Stimulated activated naive CD8-positive, alpha-beta T cell treated with anti-CD3 and anti-CD28 coated beads, Interleukin-15, Interleukin-2, amounts not matched to agents 100 ng/mL and 50 ng/mL, for 24 hours (primary cell): Measurements from ENCODE around the gene SLC38A8.

Experiments used
- H3K27ac Mint-ChIP-seq: one replicate; pipeline ENCODE4 v1.8.0; 2021; ENCODE audit warnings: mild to moderate bottlenecking, mixed read lengths
- H3K27me3 Mint-ChIP-seq: one replicate; pipeline ENCODE4 v1.8.0; 2021; ENCODE audit warnings: mixed read lengths
- H3K36me3 Mint-ChIP-seq: one replicate; pipeline ENCODE4 v1.8.0; 2021; ENCODE audit warnings: low read depth, mixed read lengths
- H3K4me1 Mint-ChIP-seq: one replicate; pipeline ENCODE4 v1.8.0; 2021; ENCODE audit warnings: low read depth, mixed read lengths
- H3K4me3 Mint-ChIP-seq: one replicate; pipeline ENCODE4 v1.8.0; 2021; ENCODE audit warnings: mild to moderate bottlenecking, mixed read lengths
- H3K9me3 Mint-ChIP-seq: one replicate; pipeline ENCODE4 v1.8.0; 2021; ENCODE audit warnings: mixed read lengths

SLC38A8 gene

GRCh38 chr16:84042308-84042878 lies at the start of gene SLC38A8:
Gene SLC38A8 (minus strand): TSS chr16:84042795. CDS start chr16:84042157, 638 bp downstream.
- H3K4me3 Mint-ChIP-seq: no peak within 1 kb of the TSS
- H3K4me1 Mint-ChIP-seq: no peaks in the 10 kb centered on the region
- no peaks in the 10 kb centered on the region for H3K36me3 Mint-ChIP-seq
- H3K9me3 Mint-ChIP-seq: no peaks in the 10 kb centered on the region
- H3K27me3 Mint-ChIP-seq: peaks cover 23% of the 10 kb centered on the region
- no peak within 1 kb of the TSS for H3K27ac Mint-ChIP-seq

DNA sequence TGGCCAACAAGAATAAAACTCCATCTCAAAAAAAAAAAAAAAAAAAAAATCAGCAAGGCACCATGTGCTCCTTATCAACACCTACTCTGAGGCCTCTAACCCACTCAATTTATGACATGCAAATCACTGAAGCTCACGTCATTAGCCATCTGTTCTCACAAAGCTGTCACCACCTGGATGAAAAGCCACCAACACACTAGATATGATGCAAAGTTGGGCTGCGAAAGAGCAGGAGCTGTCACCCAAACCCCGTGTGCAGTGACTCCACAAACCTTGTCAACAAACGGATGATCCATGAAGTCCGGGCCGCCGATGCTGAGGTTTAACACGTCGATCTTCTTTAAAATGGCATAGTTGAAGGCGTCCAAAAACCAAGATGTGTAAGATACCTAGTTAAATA lies 48.9 kb upstream of the SLC38A8 start:
- Mint-ChIP-seq H3K4me1 (peaks cover 30% of the 10 kb centered on the region), H3K27me3 (no peaks in the 10 kb centered on the region), H3K4me3 (no peak overlapping the region), H3K9me3 (no peaks in the 10 kb centered on the region), H3K36me3 (peaks cover 62% of the 10 kb centered on the region), H3K27ac (no peak overlapping the region)

GRCh38 chr16:84090211-84090610 lies 47.6 kb upstream of the SLC38A8 start:
- H3K4me3 Mint-ChIP-seq: no peak overlapping the region
- H3K36me3 Mint-ChIP-seq: peaks cover 69% of the 10 kb centered on the region
- peaks cover 40% of the 10 kb centered on the region for H3K4me1 Mint-ChIP-seq
- no peak overlapping the region for H3K27ac Mint-ChIP-seq
- H3K27me3 Mint-ChIP-seq: no peaks in the 10 kb centered on the region
- no peaks in the 10 kb centered on the region for H3K9me3 Mint-ChIP-seq

DNA sequence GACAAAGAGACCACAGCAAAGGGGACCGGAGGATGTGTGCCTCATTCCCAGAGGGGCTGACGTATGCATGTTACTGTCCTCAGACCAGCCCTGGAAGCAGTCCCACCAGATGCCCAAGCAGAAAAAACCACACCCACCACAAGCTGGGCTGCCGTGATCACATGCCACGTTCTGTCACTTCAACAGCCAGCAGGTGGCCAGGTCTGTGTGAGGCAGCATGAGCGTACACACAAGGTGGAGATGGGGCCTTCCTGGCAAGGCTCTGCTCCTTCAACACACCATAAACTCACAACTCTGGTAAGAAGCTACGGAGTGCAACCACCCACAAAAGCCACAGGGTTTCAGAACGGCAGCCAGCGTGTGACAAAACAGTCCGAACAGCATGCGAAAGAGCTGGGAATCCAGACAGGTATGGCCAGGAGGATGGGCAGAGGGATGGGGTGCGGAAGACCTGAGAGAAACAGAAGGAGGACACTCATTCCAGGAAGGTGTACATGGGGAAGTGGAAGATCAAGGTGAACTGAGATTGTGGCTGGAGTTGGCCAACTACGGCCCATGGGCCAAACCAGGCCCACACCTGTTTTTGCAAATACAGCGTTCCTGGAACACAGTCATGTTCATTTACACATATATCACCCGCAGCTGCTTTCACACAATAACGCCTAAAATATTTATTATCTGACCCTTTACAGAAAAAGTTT lies 46.2 kb upstream of the SLC38A8 start:
- Mint-ChIP-seq H3K36me3 (peaks cover 60% of the 10 kb centered on the region), H3K27me3 (no peaks in the 10 kb centered on the region), H3K9me3 (no peaks in the 10 kb centered on the region), H3K4me1 (peaks cover 47% of the 10 kb centered on the region), H3K4me3 (no peak overlapping the region), H3K27ac (peak overlapping the region; percentile 66)

DNA sequence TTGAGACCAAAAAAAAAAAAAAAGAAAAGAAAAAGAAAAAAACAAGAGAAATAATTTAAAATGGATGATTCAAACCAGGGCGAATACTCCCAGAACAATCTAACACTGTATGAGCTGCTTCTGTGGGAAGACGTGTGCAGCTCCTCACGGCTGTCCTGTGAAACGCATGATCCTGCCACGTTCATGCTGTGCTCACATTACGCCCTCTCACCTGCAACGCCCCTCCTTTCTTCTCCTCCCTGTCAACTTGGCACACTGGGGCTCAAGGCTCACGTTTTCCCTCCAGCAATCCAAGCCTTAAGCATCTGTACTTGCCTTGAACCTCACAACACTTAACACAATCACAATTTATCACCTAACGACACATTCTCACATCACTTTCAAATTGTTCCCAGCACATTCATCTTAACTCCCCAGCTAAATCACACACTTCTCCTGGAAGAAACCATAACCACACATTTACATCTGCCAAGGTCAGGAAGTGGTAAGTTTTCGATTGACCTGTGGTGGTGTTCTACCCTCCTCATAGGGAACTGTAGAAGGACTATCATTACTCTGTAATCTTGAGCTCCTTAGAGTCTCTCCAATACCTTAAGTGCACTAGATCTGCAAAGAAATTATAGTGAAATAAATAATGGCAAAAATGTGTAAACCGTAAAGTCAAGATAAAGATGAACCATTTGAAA lies 45.0 kb upstream of the SLC38A8 start:
- H3K27me3 Mint-ChIP-seq: no peaks in the 10 kb centered on the region
- H3K4me1 Mint-ChIP-seq: peaks cover 47% of the 10 kb centered on the region
- no peaks in the 10 kb centered on the region for H3K9me3 Mint-ChIP-seq
- peak overlapping the region; percentile 33 for H3K4me3 Mint-ChIP-seq
- H3K36me3 Mint-ChIP-seq: peaks cover 55% of the 10 kb centered on the region
- peak overlapping the region; percentile 12 for H3K27ac Mint-ChIP-seq

DNA sequence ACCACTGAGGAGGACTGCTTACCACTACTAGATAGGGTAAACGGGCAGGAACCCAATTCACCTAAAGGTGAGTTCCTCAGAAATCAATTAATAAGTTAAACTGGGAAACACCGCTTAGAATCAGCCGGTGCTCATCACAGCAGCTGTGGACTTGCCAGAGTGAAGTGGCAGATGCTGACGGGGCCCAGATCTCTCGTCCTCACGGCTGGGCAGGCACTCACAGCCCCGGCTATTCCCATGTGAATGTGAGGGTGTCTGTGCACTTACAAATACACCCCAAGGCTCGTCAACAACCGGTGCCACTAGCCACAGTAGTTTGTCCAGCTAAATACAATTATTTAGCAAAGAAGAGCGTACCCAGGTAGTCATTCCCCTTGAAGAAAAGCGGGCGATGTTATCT lies 44.4 kb upstream of the SLC38A8 start:
- no peaks in the 10 kb centered on the region for H3K27me3 Mint-ChIP-seq
- no peak overlapping the region for H3K27ac Mint-ChIP-seq
- no peaks in the 10 kb centered on the region for H3K9me3 Mint-ChIP-seq
- peaks cover 54% of the 10 kb centered on the region for H3K36me3 Mint-ChIP-seq
- H3K4me3 Mint-ChIP-seq: no peak overlapping the region
- peaks cover 47% of the 10 kb centered on the region for H3K4me1 Mint-ChIP-seq

- no peaks in the 10 kb centered on the region for H3K27me3 Mint-ChIP-seq
- no peak overlapping the region for H3K27ac Mint-ChIP-seq
- H3K4me3 Mint-ChIP-seq: peak overlapping the region; percentile 31
- peaks cover 47% of the 10 kb centered on the region for H3K4me1 Mint-ChIP-seq
- H3K36me3 Mint-ChIP-seq: peaks cover 55% of the 10 kb centered on the region
- no peaks in the 10 kb centered on the region for H3K9me3 Mint-ChIP-seq
Observed at GRCh38 chr16:84086341-84086740, 43.7 kb upstream of the SLC38A8 start.

DNA sequence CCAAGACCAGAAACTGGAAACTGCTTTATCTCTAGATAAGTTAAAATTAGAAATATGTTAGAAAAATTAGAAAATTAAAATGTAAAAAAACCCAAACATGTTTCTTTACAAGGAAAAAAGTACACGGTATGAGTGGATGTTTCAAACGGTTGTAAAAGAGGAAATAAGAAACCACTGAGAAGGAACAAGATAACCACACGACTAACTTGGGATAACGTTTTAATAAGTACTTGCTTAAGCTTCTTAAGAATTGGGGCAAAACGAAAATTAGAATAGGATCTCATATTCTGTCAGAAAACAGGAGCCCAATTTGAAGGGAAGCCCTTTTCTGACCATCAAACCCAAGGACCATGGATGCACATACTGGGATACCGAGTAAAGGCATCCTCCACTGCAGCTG lies 43.2 kb upstream of the SLC38A8 start:
- Mint-ChIP-seq H3K27me3 (no peaks in the 10 kb centered on the region), H3K27ac (peak overlapping the region; percentile 57), H3K9me3 (no peaks in the 10 kb centered on the region), H3K4me1 (peaks cover 47% of the 10 kb centered on the region), H3K4me3 (peak overlapping the region; percentile 31), H3K36me3 (peaks cover 55% of the 10 kb centered on the region)

- Mint-ChIP-seq H3K4me1 (peaks cover 47% of the 10 kb centered on the region), H3K36me3 (peaks cover 53% of the 10 kb centered on the region), H3K9me3 (no peaks in the 10 kb centered on the region), H3K4me3 (no peak overlapping the region), H3K27me3 (no peaks in the 10 kb centered on the region), H3K27ac (no peak overlapping the region)
Observed at GRCh38 chr16:84085271-84085667, 42.7 kb upstream of the SLC38A8 start.

- Mint-ChIP-seq H3K9me3 (no peaks in the 10 kb centered on the region), H3K27me3 (no peaks in the 10 kb centered on the region), H3K4me1 (peaks cover 47% of the 10 kb centered on the region), H3K27ac (no peak overlapping the region), H3K36me3 (peaks cover 57% of the 10 kb centered on the region), H3K4me3 (no peak overlapping the region)
Observed at GRCh38 chr16:84084570-84085270, 42.1 kb upstream of the SLC38A8 start.

DNA sequence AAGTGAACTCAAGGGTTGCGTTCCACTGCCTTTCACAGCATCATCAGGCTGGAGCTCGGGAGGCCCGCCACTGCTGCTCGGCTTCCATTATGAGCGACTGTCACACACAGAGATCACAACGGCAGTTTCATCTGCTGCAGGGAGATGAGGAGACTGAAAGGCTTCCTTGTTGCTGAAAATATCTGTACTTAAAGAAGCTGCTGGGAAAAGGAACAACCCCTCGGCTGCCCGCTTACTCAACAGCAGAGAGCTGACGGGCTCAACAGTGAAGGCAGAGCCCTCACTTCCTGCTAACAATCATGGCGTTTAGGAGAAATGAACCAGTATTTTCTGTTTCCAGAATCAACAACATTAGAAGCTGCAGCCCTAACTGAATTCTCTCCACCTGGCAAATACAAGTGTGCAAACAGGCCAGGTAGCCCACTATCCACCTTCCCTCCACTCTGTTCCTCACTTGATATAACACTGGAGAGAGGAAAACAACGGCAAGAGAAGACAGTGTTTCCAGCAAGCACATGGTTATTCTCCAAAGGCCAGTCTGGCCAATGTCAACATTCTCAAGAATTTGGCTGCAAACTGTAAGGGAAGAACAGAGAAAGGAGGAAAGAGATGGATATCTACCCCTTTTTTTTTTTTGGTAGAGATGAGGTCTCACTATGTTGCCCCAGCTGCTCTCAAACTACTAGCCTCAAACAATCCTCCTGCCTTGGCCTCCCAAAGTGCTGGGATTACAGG lies 40.4 kb upstream of the SLC38A8 start:
- H3K36me3 Mint-ChIP-seq: peaks cover 51% of the 10 kb centered on the region
- H3K4me1 Mint-ChIP-seq: peaks cover 30% of the 10 kb centered on the region
- no peaks in the 10 kb centered on the region for H3K9me3 Mint-ChIP-seq
- H3K4me3 Mint-ChIP-seq: no peak overlapping the region
- H3K27ac Mint-ChIP-seq: no peak overlapping the region
- no peaks in the 10 kb centered on the region for H3K27me3 Mint-ChIP-seq

DNA sequence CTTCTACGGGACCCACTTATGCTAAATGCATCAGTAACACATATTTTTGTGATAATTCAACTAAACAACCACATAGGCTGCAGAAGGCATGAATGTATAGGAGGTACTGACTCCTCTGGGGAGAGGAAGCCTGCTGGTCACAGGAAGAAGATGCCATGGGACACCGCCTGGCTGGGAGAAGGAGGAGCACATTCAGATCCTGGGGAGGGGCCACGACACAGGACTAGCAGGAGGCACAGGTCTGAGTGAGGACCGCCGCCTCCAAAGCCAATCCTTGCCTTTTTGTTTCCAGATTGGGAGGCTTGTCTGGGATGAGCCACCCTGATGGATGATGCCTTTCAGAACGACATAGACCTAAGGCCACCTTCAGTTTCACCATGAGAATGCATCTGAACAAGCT lies 39.5 kb upstream of the SLC38A8 start:
- Mint-ChIP-seq H3K4me1 (peaks cover 21% of the 10 kb centered on the region), H3K4me3 (no peak overlapping the region), H3K36me3 (peaks cover 50% of the 10 kb centered on the region), H3K27me3 (no peaks in the 10 kb centered on the region), H3K9me3 (no peaks in the 10 kb centered on the region), H3K27ac (no peak overlapping the region)

DNA sequence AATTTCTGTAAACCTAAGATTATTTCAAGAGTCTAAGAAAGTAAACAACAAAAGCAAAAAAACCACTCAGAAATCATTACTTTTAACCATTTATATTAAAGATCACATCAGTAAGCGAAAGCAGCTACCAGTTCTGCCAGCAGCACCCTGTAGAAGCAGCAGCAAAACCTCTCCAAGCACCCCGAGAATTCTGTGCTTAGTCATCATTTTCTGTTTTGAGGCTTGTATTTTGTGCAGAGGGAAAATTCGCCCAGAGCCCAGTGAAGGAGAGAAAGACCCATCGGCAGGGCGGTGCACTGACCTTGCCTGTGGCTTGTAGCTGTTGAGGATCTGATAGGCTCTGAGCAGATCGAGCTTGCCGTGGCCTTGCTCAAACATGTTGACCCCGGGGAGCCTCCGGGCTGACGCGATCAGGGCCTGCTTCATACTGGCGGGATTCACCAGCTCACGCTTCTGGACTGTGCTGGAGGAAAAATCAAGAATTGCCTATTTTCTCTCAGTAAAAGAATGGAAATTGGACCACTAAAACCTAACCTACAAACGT lies 38.9 kb upstream of the SLC38A8 start:
- Mint-ChIP-seq H3K36me3 (peaks cover 50% of the 10 kb centered on the region), H3K9me3 (no peaks in the 10 kb centered on the region), H3K27me3 (no peaks in the 10 kb centered on the region), H3K4me1 (peaks cover 17% of the 10 kb centered on the region), H3K27ac (no peak overlapping the region), H3K4me3 (no peak overlapping the region)

GRCh38 chr16:84080813-84081212 lies 38.2 kb upstream of the SLC38A8 start:
- Mint-ChIP-seq H3K27me3 (no peaks in the 10 kb centered on the region), H3K27ac (no peak overlapping the region), H3K4me1 (peaks cover 11% of the 10 kb centered on the region), H3K4me3 (no peak overlapping the region), H3K36me3 (peaks cover 47% of the 10 kb centered on the region), H3K9me3 (no peaks in the 10 kb centered on the region)
